Keratinocyte (primary cell): ENCODE data around the gene EML1.

ENCODE experiments used
- EZH2 ChIP-seq: IDR thresholded peaks from one replicate; pipeline ENCODE4 v1.6.1; 2012; ENCODE audit warnings: inconsistent platforms, mild to moderate bottlenecking, low read length, moderate library complexity
- TF ChIP-seq, protein P1 (sequence below), 3 experiments: IDR thresholded peaks in 1 of 3; conservative IDR thresholded peaks in 1 of 3; optimal IDR thresholded peaks in 1 of 3; 2 replicates in 2 of 3; 3 replicates in 1 of 3; pipeline versions ENCODE3 to v1.5.1; 2011; ENCODE audit warnings: low read length in 3 of 3, mild to moderate bottlenecking in 3 of 3, moderate library complexity in 2 of 3, control low read depth in 1 of 3, inconsistent platforms in 1 of 3; ENCODE audit not compliant: insufficient read depth in 2 of 3; ENCODE audit errors: extremely low read depth in 1 of 3

DNA sequence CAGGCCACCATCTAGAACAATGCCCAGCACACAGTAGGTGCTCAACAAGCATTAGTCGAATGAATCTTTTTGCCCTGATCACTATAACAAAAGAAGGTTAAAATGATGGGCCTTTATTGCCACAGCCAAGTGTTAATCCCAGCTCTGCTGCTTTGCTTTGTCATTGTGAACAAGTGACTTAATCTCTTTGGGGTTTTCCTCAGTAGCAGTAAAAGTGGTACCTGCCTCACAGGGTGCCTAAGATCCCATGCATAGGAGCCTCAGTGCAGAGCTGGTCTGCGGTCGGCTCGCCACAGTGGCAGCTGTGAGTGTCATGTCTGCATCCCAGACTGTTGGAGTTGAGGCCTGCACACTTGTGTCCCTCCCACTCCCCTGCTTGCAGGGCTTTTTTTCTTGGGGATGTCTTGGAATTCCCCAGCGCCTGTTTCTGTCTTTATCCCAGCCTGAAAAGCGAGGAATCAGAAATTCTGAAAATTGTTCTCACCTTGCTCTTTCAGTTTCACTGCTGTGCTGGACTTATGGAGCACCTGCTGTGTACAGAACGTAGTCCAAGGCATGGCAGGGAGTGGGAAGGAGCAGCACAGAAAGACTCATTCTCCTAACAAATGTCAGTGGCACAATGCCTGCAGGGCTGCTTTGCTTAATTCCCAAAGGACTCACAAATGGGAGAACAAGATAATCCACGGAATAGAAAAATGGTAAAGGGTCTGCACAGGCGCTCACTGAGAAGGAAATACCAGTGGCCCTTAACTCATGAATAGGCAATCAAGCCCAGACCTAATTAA, 90.8 kb downstream of the EML1 start:
- TF ChIP-seq, protein P1, sequence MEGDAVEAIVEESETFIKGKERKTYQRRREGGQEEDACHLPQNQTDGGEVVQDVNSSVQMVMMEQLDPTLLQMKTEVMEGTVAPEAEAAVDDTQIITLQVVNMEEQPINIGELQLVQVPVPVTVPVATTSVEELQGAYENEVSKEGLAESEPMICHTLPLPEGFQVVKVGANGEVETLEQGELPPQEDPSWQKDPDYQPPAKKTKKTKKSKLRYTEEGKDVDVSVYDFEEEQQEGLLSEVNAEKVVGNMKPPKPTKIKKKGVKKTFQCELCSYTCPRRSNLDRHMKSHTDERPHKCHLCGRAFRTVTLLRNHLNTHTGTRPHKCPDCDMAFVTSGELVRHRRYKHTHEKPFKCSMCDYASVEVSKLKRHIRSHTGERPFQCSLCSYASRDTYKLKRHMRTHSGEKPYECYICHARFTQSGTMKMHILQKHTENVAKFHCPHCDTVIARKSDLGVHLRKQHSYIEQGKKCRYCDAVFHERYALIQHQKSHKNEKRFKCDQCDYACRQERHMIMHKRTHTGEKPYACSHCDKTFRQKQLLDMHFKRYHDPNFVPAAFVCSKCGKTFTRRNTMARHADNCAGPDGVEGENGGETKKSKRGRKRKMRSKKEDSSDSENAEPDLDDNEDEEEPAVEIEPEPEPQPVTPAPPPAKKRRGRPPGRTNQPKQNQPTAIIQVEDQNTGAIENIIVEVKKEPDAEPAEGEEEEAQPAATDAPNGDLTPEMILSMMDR (optimal IDR thresholded peaks at IDR 0.05 in 1 of 3, IDR thresholded peaks at IDR 0.05 in 1 of 3, conservative IDR thresholded peaks at IDR 0.05 in 1 of 3; ENCODE audit: extremely low read depth in 1 of 3, insufficient read depth in 2 of 3, low read length in 3 of 3) = no peak
- no peak for TF ChIP-seq EZH2
